SK-N-SH treated with all-trans-retinoic acid at 6 μM for 48 hours (cell line): ENCODE measurements around the gene ELF1.

ENCODE experiments used
- CSDC2 ChIP-seq: fragments of 250-450 bp; sonication (Bioruptor Pico); IDR thresholded peaks from 2 replicates; pipeline ENCODE4 v1.5.0; 2020; ENCODE audit warnings: mild to moderate bottlenecking, moderate library complexity
- OSR1 ChIP-seq: fragments of 250-450 bp; sonication (Bioruptor Pico); IDR thresholded peaks from 2 replicates; pipeline ENCODE4 v1.8.0; 2022; ENCODE audit warnings: moderate library complexity, mild to moderate bottlenecking, inconsistent platforms
- PATZ1 ChIP-seq: fragments of 250-450 bp; sonication (Bioruptor Pico); IDR thresholded peaks from 2 replicates; pipeline ENCODE4 v1.8.0; 2020; ENCODE audit warnings: mild to moderate bottlenecking, moderate library complexity, borderline replicate concordance
- SNAI2 ChIP-seq: fragments of 250-450 bp; sonication (Bioruptor Pico); IDR thresholded peaks from 2 replicates; pipeline ENCODE4 v1.5.0; 2020; ENCODE audit warnings: mild to moderate bottlenecking, moderate library complexity
- TOX ChIP-seq: fragments of 250-450 bp; sonication (Bioruptor Pico); IDR thresholded peaks from 2 replicates; pipeline ENCODE4 v1.8.0; 2021; ENCODE audit warnings: mild to moderate bottlenecking, moderate library complexity, borderline replicate concordance
- ZC3H10 ChIP-seq: fragments of 250-450 bp; sonication (Bioruptor Pico); IDR thresholded peaks from 2 replicates; pipeline ENCODE4 v1.5.1; 2021; ENCODE audit warnings: mild to moderate bottlenecking, moderate library complexity
- ZFP3 ChIP-seq: fragments of 250-450 bp; sonication (Bioruptor Pico); IDR thresholded peaks from 2 replicates; pipeline ENCODE4 v1.5.0; 2020; ENCODE audit warnings: mild to moderate bottlenecking, moderate library complexity
- ZFP30 ChIP-seq: fragments of 450-650 bp; formaldehyde crosslinking; IDR thresholded peaks from 2 replicates; pipeline ENCODE4 v1.5.0; 2022; ENCODE audit warnings: mild to moderate bottlenecking, moderate library complexity
- TF ChIP-seq, protein P1 (sequence below): fragments of 250-450 bp; sonication (Bioruptor Pico); IDR thresholded peaks from 2 replicates; pipeline ENCODE4 v1.5.1; 2021; ENCODE audit warnings: mild to moderate bottlenecking, moderate library complexity

DNA sequence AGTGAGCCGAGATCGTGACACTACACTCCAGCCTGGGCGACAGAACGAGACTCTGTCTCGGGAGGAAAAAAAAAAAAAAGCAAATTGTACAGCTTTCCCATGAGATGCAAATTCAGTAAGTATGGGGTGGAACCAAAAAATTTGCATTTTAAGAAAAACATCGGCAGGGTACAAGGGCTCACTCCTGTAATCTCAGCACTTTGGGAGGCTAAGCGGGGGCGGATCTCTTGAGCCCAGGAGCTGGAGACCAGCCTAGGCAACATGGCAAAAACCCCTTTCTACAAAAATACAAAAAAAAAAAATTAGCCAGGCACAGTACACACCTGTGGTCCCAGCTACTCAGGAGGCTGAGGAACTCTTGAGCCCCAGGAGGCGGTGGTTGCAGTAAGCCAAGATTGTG, 91.2 kb downstream of the ELF1 start:
- no peak for TF ChIP-seq SNAI2 (CRISPR knock-in tag)
- no peak for TF ChIP-seq ZC3H10
- TF ChIP-seq ZFP30, result no peak
- TF ChIP-seq TOX, result no peak
- TF ChIP-seq CSDC2 (CRISPR knock-in tag), result no peak
- TF ChIP-seq OSR1, result no peak
- no peak for TF ChIP-seq ZFP3
- TF ChIP-seq, protein P1, sequence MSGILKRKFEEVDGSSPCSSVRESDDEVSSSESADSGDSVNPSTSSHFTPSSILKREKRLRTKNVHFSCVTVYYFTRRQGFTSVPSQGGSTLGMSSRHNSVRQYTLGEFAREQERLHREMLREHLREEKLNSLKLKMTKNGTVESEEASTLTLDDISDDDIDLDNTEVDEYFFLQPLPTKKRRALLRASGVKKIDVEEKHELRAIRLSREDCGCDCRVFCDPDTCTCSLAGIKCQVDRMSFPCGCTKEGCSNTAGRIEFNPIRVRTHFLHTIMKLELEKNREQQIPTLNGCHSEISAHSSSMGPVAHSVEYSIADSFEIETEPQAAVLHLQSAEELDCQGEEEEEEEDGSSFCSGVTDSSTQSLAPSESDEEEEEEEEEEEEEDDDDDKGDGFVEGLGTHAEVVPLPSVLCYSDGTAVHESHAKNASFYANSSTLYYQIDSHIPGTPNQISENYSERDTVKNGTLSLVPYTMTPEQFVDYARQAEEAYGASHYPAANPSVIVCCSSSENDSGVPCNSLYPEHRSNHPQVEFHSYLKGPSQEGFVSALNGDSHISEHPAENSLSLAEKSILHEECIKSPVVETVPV (CRISPR knock-in tag), result no peak
- TF ChIP-seq PATZ1 (CRISPR knock-in tag), result no peak
